HEK293T (cell line): ENCODE data around the gene BLCAP.

Experiments used
- CTCF ChIA-PET: fragments of 350-600 bp; formaldehyde crosslinking; extraction: SDS; loops from one replicate; lab custom pipeline; 2021; ENCODE audit warnings: antibody characterized with exemption, inconsistent platforms; lab: Yijun Ruan, JAX
- POLR2A ChIA-PET: fragments of 350-600 bp; formaldehyde crosslinking; extraction: SDS; loops from one replicate; lab custom pipeline; 2020; ENCODE audit warnings: antibody characterized with exemption, inconsistent platforms; lab: Yijun Ruan, JAX
- DNase-seq: peaks from one replicate; pipeline ENCODE4 v3.0.0; 2012; ENCODE audit warnings: mixed read lengths; ENCODE audit errors: extremely low spot score
- ARNT ChIP-seq: fragments of 450-650 bp; IDR thresholded peaks from 2 replicates; pipeline ENCODE4 v1.6.1; 2017; ENCODE audit warnings: mild to moderate bottlenecking
- BHLHE40 ChIP-seq: fragments of 450-650 bp; IDR thresholded peaks from 2 replicates; pipeline ENCODE4 v1.6.1; 2016; ENCODE audit warnings: mild to moderate bottlenecking, moderate library complexity, borderline replicate concordance
- CTBP1 ChIP-seq: fragments of 450-650 bp; IDR thresholded peaks from 2 replicates; pipeline ENCODE4 v1.6.1; 2016; ENCODE audit warnings: borderline replicate concordance
- ELF4 ChIP-seq: fragments of 450-650 bp; IDR thresholded peaks from 2 replicates; pipeline ENCODE4 v1.6.1; 2017; ENCODE audit warnings: antibody characterized with exemption
- FOXA1 ChIP-seq: fragments of 450-650 bp; IDR thresholded peaks from 2 replicates; pipeline ENCODE4 v1.6.1; 2016; ENCODE audit warnings: mild to moderate bottlenecking
- FOXK2 ChIP-seq: fragments of 450-650 bp; IDR thresholded peaks from 2 replicates; pipeline ENCODE4 v1.6.1; 2016; ENCODE audit warnings: mild to moderate bottlenecking
- FOXM1 ChIP-seq: fragments of 450-650 bp; IDR thresholded peaks from 2 replicates; pipeline ENCODE4 v1.6.1; 2017; ENCODE audit warnings: mild to moderate bottlenecking, borderline replicate concordance
- HDGF ChIP-seq: fragments of 450-650 bp; IDR thresholded peaks from 2 replicates; pipeline ENCODE4 v1.6.1; 2017; ENCODE audit warnings: antibody characterized with exemption, borderline replicate concordance
- L3MBTL2 ChIP-seq: fragments of 450-650 bp; conservative IDR thresholded peaks from 2 replicates; pipeline ENCODE4 v1.6.1; 2016; ENCODE audit warnings: mild to moderate bottlenecking
- LEF1 ChIP-seq: fragments of 450-650 bp; IDR thresholded peaks from 2 replicates; pipeline ENCODE4 v1.6.1; 2017; ENCODE audit warnings: mild to moderate bottlenecking, borderline replicate concordance
- NFRKB ChIP-seq: fragments of 450-650 bp; IDR thresholded peaks from 2 replicates; pipeline ENCODE4 v1.6.1; 2016; ENCODE audit warnings: mild to moderate bottlenecking, moderate library complexity
- SP1 ChIP-seq: fragments of 450-650 bp; IDR thresholded peaks from 2 replicates; pipeline ENCODE4 v1.6.1; 2017
- SUZ12 ChIP-seq: fragments of 450-650 bp; IDR thresholded peaks from 2 replicates; pipeline ENCODE4 v1.6.1; 2016; ENCODE audit warnings: mild to moderate bottlenecking
- TARDBP ChIP-seq: fragments of 450-650 bp; IDR thresholded peaks from 2 replicates; pipeline ENCODE4 v1.6.1; 2016
- ZNF384 ChIP-seq: fragments of 450-650 bp; IDR thresholded peaks from 2 replicates; pipeline ENCODE4 v1.6.1; 2016
- TF ChIP-seq, protein P1 (sequence below): fragments of 450-650 bp; IDR thresholded peaks from 2 replicates; pipeline ENCODE4 v1.6.1; 2016

Gene BLCAP

DNA sequence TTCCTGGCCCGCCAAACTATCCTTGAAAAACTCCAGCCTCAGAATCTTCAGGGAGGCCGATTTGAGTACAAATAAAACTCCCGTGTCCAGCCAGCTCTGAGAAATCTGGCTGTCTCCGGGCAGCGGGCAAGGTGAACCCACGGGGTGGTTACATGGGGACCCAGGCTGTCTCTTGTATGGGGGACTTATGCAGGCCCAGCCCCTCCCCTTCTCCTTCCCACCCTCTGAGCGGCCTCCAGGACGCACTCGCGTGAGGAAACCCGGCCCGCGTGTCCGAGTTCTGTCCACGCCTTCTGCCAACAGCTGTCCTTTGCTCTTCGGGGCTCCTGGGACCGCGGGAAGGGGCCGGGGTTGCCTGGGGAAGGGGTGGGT lies 36.3 kb upstream of the BLCAP start:
- TF ChIP-seq LEF1 (no peak), L3MBTL2 (no peak), NFRKB (no peak)
- POLR2A ChIA-PET = no interaction called here
- CTCF ChIA-PET = interaction anchor here (0.6 to 1.2 kb wide), 6 partner anchors 9 to 446 kb away, joined by 3 to 6 read pairs (median 3); no protein-coding TSS in a partner anchor

DNA sequence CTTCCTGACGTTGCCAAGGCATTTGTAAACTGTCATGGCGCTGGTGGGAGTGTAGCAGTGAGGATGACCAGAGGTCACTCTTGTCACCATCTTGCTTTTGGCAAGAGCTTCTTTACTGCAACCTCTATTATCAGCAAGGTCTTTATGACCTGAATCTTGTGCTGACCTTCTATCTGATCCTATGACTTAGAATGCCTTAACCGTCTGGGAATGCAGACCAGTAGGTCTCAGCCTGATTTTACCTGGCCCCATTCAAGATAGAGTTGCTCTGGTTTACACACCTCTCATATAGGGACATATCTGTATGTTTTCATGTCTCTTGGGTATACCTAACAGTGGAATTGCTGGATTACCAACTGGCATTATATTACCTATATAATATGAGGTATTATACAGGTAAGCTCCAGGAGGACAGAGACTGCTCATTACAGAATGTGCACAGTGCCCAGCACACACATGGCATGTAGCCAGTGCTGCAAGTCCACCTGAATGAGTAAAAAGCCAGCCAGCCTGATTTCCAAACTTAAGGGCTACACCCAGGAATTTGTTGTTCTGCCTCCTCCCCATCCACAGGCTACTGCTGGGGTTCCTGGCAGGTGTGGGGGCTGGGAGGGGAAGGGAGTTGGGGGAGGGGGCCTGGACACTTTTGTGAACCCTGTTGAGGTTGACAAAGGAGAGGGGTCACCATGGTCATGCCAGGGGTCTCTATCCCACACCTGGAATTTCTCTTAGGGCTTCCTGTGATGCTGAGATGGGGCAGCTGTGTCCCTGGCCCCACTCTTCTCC lies 35.2 kb upstream of the BLCAP start:
- no peak for DNase-seq
- TF ChIP-seq SP1 = no peak
- no peak for TF ChIP-seq LEF1
- TF ChIP-seq HDGF = no peak
- TF ChIP-seq TARDBP = no peak
- no peak for TF ChIP-seq ZNF384
- TF ChIP-seq ELF4 = no peak
- TF ChIP-seq, protein P1, sequence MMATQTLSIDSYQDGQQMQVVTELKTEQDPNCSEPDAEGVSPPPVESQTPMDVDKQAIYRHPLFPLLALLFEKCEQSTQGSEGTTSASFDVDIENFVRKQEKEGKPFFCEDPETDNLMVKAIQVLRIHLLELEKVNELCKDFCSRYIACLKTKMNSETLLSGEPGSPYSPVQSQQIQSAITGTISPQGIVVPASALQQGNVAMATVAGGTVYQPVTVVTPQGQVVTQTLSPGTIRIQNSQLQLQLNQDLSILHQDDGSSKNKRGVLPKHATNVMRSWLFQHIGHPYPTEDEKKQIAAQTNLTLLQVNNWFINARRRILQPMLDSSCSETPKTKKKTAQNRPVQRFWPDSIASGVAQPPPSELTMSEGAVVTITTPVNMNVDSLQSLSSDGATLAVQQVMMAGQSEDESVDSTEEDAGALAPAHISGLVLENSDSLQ = no peak
- TF ChIP-seq L3MBTL2 = no peak
- no peak for TF ChIP-seq BHLHE40
- no peak for TF ChIP-seq NFRKB
- TF ChIP-seq CTBP1 = no peak
- no peak for TF ChIP-seq FOXM1
- no peak for TF ChIP-seq ARNT
- TF ChIP-seq SUZ12 = no peak
- no peak for TF ChIP-seq FOXA1
- TF ChIP-seq FOXK2 = no peak
- ChIA-PET POLR2A (no interaction called here), CTCF (no interaction called here)

More for the DNA sequence above, 36.3 kb upstream of the BLCAP start:
- no peak for DNase-seq

DNA sequence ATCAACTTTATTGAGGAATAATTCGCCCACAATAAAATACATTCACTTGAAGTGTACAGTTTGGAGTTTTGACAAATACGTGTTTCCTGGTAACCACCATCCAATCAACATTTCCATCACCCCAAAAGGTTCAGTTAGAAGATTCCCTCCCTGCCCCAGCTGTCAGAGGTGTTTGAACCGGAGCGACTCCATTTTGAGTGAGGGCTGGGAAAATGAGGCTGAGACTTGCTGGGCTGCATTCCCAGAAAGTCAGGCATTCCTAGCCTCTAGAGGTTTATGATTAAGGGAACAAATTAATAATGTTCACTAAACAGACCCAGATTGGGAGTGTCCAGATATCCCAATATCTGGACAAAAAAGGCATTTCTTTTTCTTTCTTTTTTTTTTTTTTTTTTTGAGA lies 33.0 kb upstream of the BLCAP start:
- POLR2A ChIA-PET = no interaction called here
- no peak for TF ChIP-seq ARNT
- no peak for TF ChIP-seq FOXM1
- no peak for TF ChIP-seq LEF1
- DNase-seq = no peak
- CTCF ChIA-PET = no interaction called here

DNA sequence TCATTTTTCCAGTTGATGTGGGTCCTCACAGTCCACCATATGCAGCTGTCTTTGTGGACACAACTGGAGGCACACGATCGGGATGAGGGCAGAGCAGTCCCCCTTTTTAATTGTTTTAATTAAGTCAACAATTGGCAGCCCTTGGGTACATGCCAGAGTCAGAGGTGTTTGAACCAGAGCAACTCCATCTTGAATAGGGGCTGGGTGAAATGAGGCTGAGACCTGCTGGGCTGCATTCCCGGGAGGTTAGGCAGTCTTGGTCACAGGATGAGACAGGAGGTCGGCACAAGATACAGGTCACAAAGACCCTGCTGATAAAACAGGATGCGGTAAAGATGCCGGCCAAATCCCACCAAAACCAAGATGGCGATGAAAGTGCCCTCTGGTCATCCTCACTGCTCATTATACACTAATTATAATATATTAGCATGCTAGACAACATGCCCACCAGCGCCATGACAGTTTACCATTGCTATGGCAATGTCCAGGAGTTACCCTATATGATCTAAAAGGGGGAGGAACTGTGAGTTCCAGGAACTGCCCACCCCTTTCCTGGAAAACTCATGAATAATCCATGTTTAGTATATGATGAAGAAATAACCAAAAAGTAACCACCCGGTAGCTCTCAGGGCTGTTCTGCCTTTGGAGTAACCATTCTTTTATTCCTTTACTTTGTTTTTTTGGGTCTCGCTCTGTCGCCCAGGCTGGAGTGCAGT lies 31.8 kb upstream of the BLCAP start:
- DNase-seq = no peak
- no peak for TF ChIP-seq FOXA1
- TF ChIP-seq FOXK2 = no peak
- TF ChIP-seq L3MBTL2 = no peak
- no peak for TF ChIP-seq ARNT
- no peak for TF ChIP-seq LEF1
- TF ChIP-seq, protein P1 = no peak
- TF ChIP-seq BHLHE40 = no peak
- TF ChIP-seq ELF4 = no peak
- ChIA-PET CTCF (no interaction called here), POLR2A (no interaction called here)

DNA sequence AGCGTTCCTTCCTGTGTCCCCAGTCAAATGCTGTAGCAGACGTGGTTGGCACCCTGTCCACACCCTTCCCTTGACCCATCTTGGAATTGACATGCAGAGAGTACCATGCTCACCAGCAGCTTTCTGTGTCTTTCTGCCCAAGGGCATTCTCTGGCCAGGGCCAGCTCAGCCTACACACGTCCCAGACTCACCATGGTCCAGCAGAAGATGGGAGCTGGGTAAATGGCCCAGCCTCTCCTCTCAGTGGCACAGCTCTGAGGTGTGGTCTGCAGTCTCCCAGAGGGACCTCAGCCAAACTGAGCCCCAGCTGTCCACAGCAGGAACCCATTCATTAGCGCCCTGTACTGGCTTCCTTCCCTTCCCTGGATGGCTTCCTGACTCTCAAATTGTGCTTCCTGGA lies 31.1 kb upstream of the BLCAP start:
- CTCF ChIA-PET = no interaction called here
- DNase-seq = no peak
- POLR2A ChIA-PET = no interaction called here
- TF ChIP-seq ZNF384 = no peak
- TF ChIP-seq FOXA1 = no peak
- TF ChIP-seq FOXM1 = no peak
- TF ChIP-seq, protein P1 = no peak

DNA sequence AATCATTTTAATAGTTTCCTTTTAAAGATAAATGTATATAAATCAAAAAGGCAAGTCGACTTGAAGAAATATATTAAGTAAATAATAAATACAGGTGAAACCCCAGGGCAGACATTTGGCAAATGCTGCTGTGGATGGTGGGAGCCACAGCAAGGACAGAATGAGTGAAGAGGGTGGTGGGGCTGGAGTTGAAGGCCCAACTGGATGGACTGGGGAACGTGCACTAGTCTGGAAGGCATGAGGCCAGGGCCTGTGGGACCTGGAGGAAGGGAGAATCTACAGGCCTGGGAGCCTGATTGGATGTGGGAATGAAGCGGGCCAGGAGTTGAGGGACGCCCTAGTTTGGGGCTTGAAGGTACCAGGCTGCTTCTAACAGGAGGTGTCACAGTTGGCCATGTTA lies 30.6 kb upstream of the BLCAP start:
- TF ChIP-seq CTBP1 (no peak), SP1 (no peak), L3MBTL2 (no peak), ELF4 (no peak), FOXA1 (no peak), ARNT (no peak), TARDBP (no peak), NFRKB (no peak)
- TF ChIP-seq, protein P1 = no peak
- ChIA-PET CTCF (no interaction called here), POLR2A (no interaction called here)

More for the DNA sequence above, 30.6 kb upstream of the BLCAP start:
- DNase-seq = no peak
